HG02943 (cell line): ENCODE data around the gene RNASE4.
A peak's percentile ranks its signal among the peaks of the same experiment; 100 is the strongest.
"Not testable (repeated sequence)": the region's sequence is repeated elsewhere in the genome, so short reads cannot be mapped to it uniquely, and the experiment has no call there.

Experiments used
- ATAC-seq: cut with Tn5 transposase; IDR thresholded peaks from one replicate; pipeline ENCODE4 v1.9.1; 2021; ENCODE audit warnings: mild to moderate bottlenecking, low read depth, moderate library complexity; ENCODE audit not compliant: unreplicated experiment

Gene RNASE4, protein sequence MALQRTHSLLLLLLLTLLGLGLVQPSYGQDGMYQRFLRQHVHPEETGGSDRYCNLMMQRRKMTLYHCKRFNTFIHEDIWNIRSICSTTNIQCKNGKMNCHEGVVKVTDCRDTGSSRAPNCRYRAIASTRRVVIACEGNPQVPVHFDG

DNA sequence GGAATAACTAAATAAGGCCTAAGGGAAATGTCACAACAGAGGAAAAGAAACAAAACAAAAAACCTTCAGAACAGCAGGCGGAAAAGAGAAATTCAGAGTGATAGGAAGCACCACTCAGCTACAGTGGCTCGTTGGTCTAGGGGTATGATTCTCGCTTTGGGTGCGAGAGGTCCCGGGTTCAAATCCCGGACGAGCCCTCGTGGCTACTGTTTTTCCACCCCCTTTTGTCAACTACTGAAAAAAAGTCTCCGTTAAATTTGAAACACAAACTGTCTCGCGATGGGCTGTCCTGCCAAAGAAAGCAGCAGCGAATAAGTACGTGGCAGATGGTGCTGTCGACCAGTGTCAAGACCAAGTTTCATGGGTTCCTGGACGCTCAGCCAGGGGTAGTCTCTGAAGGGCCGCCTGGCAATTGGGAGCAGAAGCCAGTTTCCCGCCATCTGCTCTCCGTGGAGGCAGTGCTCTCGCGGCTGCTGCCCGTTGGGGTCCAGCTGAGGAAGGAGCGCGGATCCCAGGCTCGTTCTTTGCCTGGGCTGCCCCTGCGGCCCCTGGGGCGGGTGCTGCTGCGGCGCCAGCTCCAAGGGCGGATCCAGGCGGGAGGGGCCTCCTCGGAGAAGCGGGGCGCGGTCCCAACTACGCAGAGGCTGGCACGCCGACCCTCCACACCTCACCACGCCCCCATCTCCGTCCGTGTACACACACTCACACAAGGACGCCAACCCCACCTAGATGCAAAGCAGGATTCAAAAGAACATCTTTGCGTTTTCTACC is at the start of gene RNASE4:
RNASE4 (plus strand) TSS at position 670 of the 771 bp plus-strand sequence. CDS start 14,812 bp downstream, outside the sequence.
- no peak for ATAC-seq

- ATAC-seq, result no peak
These were observed 42.8 kb upstream of the RNASE4 start, which contains the start of gene OR6S1 for GRCh38 chr14:20641591-20641990. TSS of gene OR6S1 (minus strand) at chr14:20641691. CDS start at chr14:20641691, 0 bp downstream.

- ATAC-seq, result no peak
These were observed 42.2 kb upstream of the RNASE4 start for GRCh38 chr14:20642182-20642581.

GRCh38 chr14:20642755-20643154 is 41.6 kb upstream of the RNASE4 start:
- not testable (repeated sequence) for ATAC-seq

DNA sequence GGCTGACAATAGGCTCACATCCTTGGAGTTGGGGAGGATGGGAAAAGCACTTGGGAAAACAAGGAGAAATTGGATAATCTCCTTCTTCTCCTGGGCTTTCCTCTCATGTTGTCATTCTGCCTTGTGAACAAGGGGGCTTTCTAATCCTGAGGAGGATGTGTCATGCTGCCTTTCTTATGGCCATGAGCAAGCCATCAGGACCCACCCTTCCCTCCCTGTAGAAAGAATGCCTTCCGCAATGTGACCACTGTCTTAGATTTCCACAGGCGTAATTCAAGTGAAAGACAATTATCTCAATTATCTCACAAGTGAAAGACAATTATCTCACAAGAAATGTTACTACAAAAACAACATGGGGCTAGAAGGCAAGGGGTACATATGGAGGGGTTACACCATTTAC is 39.8 kb upstream of the RNASE4 start:
- ATAC-seq, result no peak

- no peak for ATAC-seq
These were observed 38.9 kb upstream of the RNASE4 start for GRCh38 chr14:20645481-20645880.

DNA sequence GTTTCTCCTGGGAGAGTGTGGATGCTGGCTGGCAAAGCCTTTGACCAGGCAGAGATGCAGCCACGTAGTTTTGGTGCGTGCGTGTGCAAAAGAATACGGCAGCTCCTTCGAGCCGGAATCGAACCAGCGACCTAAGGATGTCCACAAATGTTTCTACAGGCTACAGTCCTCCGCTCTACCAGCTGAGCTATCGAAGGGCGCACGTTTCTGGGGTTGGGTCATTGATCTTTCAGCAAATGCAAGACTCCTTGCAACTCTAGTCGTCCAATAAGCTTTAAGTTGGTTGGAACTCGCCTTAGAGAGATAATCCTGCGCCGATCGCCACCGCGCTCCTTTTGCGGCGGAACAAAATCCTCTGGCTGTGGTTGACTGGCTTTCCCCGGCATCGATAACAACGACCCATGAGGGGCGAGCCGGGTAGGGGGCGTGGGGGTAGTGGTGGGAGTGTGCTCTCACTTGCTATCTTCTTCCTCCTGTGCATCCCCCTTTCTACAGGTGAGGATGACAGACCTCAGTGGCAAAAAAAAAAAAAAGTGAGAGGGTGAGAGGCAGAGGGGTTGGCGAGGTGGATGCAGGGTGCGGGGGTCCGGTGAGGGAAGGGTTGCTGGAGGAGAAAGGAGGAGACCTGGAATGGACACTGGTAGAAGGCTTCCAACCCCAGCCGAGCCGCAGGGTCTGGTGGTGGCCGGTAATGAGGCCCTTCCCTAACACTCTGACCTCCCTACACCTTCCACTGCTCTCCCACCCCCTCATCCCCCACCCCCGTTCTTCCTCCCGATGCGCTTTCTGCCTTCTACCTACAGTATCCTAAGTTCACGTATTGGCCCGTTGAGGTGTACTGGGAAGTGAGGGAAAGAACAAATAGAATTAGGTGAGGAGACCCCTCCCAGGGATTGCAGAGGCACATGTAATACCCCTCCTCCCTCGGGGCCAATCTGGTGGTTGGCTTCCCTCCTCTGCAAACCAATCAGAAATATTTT is 31.1 kb upstream of the RNASE4 start:
- no peak for ATAC-seq

DNA sequence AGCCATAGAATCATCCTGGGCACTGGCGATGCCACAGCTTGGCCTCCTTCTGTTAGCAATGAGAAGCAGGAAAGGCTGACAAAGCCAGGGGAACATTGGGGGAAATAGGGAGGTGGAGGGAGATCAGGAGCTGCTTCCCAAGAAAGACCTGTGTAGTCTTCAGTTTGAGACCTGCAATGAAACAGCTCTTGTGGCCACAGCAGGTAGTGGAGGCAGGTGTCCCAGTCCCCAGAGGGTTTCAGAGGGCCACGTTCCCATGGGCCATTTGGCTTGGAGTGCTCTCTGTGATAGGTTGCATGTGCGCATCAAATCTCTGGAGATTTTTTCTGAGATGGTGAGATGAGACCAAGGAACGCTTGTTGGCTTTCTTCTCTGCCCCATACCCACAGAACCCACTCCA is 28.5 kb upstream of the RNASE4 start:
- no peak for ATAC-seq

- no peak for ATAC-seq
These were observed 28.1 kb upstream of the RNASE4 start for GRCh38 chr14:20656274-20656673.

GRCh38 chr14:20657216-20658211 is 26.8 kb upstream of the RNASE4 start:
- no peak for ATAC-seq

DNA sequence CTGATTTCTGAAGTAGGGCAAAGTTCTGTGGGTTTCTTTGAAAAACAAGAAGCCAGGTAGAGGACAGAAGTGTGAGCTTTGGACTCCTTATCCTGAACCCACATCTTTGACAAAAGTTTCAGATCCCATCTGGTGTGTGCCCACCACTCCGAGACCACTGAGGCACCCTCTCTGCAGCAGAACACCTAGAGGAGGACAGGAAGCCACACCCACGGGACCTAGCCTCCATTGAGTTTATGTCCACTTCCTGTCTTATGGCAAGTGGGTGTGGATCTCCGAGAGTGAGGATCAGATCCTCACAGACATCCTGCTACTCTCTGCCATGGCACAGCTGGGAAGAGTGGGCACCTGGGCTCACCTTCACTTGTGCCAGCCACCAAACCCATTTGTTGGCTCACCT is 26.1 kb upstream of the RNASE4 start:
- no peak for ATAC-seq

DNA sequence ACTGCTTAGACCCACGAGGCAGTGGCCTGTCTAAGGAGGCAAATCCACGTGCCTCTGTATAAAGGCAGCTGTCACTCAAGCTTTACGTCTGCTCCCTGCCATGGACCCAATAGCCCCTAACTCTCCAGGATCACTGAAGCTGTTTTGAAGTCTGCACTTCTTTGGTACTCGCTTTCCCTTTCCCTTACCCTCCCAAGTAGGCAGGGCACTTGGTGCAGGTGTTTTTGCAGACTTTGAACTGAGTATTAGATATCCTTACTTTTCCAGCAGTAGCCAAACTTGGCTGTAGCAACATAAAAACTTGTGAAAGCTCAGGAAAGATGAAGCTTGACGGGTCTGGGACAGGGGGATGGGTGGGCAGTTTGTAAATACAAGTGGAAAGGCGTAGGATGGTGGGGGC is 25.0 kb upstream of the RNASE4 start:
- no peak for ATAC-seq

DNA sequence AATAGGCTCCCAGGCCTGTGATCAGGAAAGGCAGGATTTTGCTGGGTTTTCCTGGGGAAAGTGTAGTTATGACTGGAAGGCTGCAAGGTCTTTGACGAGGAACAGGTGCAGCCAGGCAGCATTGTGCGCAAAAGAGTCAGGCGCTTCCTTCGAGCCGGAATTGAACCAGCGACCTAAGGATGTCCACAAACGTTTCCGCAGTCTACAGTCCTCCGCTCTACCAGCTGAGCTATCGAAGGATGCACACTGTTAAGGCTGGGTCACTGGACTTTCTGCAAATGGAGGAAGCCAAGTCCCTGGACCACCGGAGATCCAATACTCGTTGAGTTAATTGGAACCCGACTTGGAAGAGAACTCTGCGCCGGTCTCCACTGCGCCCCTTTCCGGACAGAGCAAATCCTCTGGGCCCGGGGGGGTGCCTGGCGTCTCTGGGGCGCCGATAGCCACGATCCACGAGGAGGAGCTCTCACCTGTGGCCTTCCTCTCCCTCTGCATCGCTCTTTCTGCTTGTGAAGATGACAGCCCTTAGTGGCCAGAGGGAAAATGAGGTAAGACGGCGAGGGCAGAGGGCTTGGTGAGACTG is 24.5 kb upstream of the RNASE4 start:
- no peak for ATAC-seq

- no peak for ATAC-seq
These were observed 23.2 kb upstream of the RNASE4 start for GRCh38 chr14:20661197-20661596.

DNA sequence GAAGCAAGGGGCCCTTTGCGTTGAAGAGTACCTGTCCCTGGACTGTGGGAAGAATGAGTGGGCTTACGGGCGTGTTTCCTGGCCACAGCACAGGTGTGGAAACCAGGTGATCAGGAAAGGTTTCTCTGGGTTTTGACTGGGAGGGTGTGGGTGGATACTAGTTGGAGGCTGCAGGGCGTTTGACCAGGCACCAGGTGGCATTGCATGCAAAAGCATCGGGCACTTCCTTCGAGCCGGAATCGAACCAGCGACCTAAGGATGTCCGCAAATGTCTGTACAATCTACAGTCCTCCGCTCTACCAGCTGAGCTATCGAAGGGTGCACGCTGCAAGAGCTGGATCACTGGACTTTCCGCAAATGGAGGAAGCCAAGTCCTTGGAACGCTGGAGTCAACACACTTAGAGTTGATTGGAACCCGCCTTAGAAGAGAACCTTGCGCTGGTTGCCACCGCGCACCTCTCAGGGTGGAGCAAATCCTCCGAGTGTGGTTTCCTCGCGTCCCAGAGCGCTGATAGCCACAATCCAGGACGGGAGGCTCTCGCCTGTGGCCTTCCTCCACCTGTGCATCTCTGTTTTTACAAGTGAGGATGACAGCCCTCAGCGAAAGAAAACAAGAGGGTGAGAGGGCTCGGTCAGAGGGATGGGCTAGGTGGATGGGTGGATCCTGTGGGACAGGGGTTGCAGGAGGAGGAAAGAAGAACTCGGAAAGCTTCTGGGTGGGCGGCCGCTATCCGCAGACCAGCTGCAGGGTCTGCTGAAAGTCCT is 21.2 kb upstream of the RNASE4 start:
- ATAC-seq, result no peak

DNA sequence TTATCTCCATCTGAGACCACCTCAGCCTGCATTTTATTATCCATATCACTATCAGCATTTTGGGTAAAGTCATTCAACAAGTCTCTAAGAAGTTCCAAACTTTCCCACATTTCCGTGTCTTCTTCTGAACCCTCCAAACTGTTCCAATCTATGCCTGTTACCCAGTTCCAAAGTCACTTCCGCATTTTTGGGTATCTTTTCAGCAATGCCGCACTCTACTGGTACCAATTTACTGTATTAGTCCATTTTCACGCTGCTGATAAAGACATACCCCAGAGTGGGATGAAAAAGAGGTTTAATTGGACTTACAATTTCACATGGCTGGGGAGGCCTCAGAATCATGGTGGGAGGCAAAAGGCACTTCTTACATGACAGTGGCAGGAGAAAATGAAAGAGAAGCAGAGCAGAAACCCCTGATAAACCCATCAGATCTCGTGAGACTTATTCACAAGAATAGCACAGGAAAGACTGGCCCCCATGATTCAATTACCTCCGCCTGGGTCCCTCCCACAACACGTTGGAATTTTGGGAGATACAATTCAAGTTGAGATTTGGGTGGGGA is 17.9 kb upstream of the RNASE4 start:
- not testable (repeated sequence) for ATAC-seq

- ATAC-seq, result peak; percentile 64
These were observed 16.4 kb upstream of the RNASE4 start for GRCh38 chr14:20667957-20668356.

- ATAC-seq, result no peak
These were observed 15.4 kb upstream of the RNASE4 start for GRCh38 chr14:20668969-20669368.
